BJ (cell line): ENCODE measurements around the gene POLR2L. TPM values are rescaled to one million over a fixed set of nuclear protein-coding genes. Genes with fewer than 3 reads are reported as not detected.

Source experiments
- CTCF ChIA-PET: fragments of 350-600 bp; formaldehyde crosslinking; extraction: SDS; loops from one replicate; lab custom pipeline; 2021; ENCODE audit warnings: antibody characterized with exemption, inconsistent platforms; lab: Yijun Ruan, JAX
- POLR2A ChIA-PET: fragments of 300-600 bp; sonication (Branson Sonifier 250); formaldehyde crosslinking; extraction: SDS; loops from one replicate; lab custom pipeline; 2021; ENCODE audit warnings: antibody characterized with exemption; lab: Charles Lee
- DNase-seq: peaks from one replicate; pipeline ENCODE4 v3.0.0-alpha.2; 2011; ENCODE audit warnings: low read depth
- H3K27me3 ChIP-seq: 2 replicates; pipeline ENCODE4 v1.6.0; 2011; ENCODE audit warnings: low read length; ENCODE audit not compliant: control insufficient read depth, insufficient read depth
- H3K36me3 ChIP-seq: 2 replicates; pipeline ENCODE4 v1.5.1; 2011; ENCODE audit warnings: low read length; ENCODE audit not compliant: control insufficient read depth, insufficient read depth
- H3K4me3 ChIP-seq: 2 replicates; pipeline ENCODE4 v1.5.1; 2011; ENCODE audit warnings: low read depth, mild to moderate bottlenecking, control low read depth, low read length
- CTCF ChIP-seq: IDR thresholded peaks from 2 replicates; pipeline ENCODE4 v1.5.1; 2011; ENCODE audit warnings: low read depth, mild to moderate bottlenecking, control low read depth, inconsistent platforms, low read length, moderate library complexity; ENCODE audit not compliant: insufficient read depth
- polyA plus RNA-seq: library from polyadenylated mRNA; depleted of rRNA; stranded (reverse); fragments of >200 nt; gene quantifications from 2 replicates; pipeline ENCODE4 v1.2.3, GENCODE V29; 2011

POLR2L gene
- polyA plus RNA-seq, 1 experiment, result 734 TPM

- peak; percentile 47 for TF ChIP-seq CTCF
- ChIA-PET CTCF (interaction anchor here (0.6 to 1.8 kb wide), 5 partner anchors 10 to 58 kb away, joined by 3 to 8 read pairs (median 3); no protein-coding TSS in a partner anchor), POLR2A (interaction anchor here (0.7 kb wide), 1 partner anchor 44 kb away, joined by 3 read pairs; no protein-coding TSS in a partner anchor)
- Histone ChIP-seq H3K36me3 (peaks cover 46% of the 10 kb centered on the region), H3K27me3 (no peaks in the 10 kb centered on the region), H3K4me3 (0 out of 2 replicates have a peak overlapping the region, but pooled peaks have one; percentile 3)
- DNase-seq, result no peak
These were observed 2.3 kb downstream of the POLR2L start for GRCh38 chr11:839875-840617.

GRCh38 chr11:839280-839623 is 3.1 kb downstream of the POLR2L start:
- H3K36me3 ChIP-seq, result peaks cover 46% of the 10 kb centered on the region
- DNase-seq, result no peak
- no peak for TF ChIP-seq CTCF
- H3K27me3 ChIP-seq, result no peaks in the 10 kb centered on the region
- CTCF ChIA-PET, result interaction anchor here (0.7 to 1.3 kb wide), 2 partner anchors 20 to 59 kb away, joined by 3 read pairs; no protein-coding TSS in a partner anchor
- POLR2A ChIA-PET, result no interaction called here
- no peak overlapping the region for H3K4me3 ChIP-seq

- TF ChIP-seq CTCF, result peak; percentile 31
- H3K27me3 ChIP-seq, result no peaks in the 10 kb centered on the region
- DNase-seq, result no peak
- ChIA-PET POLR2A (no interaction called here), CTCF (interaction anchor here (0.7 to 1.3 kb wide), 3 partner anchors 9 to 60 kb away, joined by 3 read pairs; no protein-coding TSS in a partner anchor)
- H3K4me3 ChIP-seq, result no peak overlapping the region
- H3K36me3 ChIP-seq, result peaks cover 46% of the 10 kb centered on the region
These were observed 3.7 kb downstream of the POLR2L start for GRCh38 chr11:838441-839279.

GRCh38 chr11:837990-838307 is 4.4 kb downstream of the POLR2L start:
- DNase-seq, result no peak
- ChIA-PET POLR2A (no interaction called here), CTCF (interaction anchor here (1.3 kb wide), 1 partner anchor 9 kb away, joined by 3 read pairs; no protein-coding TSS in a partner anchor)
- Histone ChIP-seq H3K36me3 (peaks cover 46% of the 10 kb centered on the region), H3K4me3 (no peak overlapping the region), H3K27me3 (no peaks in the 10 kb centered on the region)
- no peak for TF ChIP-seq CTCF
